ENCODE data around the gene RPL21.
A peak's percentile ranks its signal among the peaks of the same experiment; 100 is the strongest.
"Not testable (repeated sequence)": the region's sequence is repeated elsewhere in the genome, so short reads cannot be mapped to it uniquely, and the experiment has no call there.

The RPL21 gene
- 137 to 247 (median 196) reads per million in 17 experiments for total RNA-seq

DNA sequence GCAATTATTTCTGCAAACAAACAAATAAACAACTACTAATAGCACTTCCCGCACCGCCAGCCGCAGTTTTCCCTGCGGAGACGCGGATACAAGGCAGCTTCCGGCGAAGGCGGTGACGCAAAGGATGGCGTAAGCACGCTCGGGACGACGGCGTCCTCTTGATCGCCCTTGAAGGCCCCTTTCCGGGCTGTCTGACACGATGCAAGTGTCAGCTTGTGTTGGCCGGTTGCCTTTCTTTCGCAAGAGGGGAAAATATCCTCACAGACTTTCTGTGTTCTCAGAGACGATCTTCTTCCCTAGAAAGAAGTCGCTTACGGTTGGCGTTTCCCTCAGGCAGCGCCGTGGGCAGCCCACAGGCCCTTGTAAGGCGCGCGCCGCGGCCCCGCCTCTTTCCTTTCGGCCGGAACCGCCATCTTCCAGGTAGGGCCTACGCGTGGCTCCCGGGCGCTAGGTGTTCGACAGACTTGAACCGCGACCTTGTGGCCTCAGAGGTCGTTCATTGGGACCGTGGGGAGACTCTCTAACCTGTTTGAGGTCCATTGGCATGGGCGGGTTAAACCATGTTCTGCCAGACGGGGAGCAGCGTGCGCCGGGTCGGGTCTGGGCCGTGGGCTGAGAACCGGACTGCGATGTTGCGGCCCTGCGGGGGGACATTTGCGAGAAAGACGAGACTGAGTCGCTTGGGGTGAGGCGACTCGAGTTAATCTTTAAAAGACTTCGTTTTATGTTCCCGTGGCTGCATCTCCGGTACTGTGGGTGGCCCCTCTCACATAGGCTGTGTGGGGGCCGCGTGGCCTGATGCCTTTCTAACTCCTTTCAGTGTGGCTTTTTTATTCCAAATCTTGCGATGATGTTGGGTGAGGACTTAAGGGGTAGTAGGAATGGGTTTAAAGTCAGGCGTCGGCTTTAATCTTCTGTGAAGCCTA lies at the start of gene RPL21:
Gene RPL21 (plus strand): TSS at position 393 of the 926 bp plus-strand sequence. CDS start 2,219 bp downstream, outside the sequence.
- DNase-seq = peak; percentile 97 to 98 (median 98)

DNA sequence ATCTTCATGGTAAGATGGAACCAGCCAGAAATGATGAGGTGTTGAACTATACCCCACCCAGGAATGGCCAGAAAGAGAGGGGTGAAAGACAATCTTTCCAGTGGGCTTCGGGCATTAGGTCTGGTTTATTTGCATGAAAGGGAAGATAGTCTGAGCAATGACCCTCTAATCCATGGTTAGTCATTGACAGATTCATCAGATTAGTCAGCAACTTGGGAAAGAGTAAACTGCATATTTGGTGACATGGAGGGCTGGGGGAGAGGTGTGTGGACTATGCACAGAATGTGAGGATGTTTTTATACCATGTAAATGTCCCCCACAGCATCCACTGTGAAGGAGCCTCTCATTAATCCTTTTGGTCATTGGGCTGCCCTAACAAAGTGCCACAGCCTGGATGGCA lies 49.7 kb upstream of the RPL21 start:
- DNase-seq = no peak

DNA sequence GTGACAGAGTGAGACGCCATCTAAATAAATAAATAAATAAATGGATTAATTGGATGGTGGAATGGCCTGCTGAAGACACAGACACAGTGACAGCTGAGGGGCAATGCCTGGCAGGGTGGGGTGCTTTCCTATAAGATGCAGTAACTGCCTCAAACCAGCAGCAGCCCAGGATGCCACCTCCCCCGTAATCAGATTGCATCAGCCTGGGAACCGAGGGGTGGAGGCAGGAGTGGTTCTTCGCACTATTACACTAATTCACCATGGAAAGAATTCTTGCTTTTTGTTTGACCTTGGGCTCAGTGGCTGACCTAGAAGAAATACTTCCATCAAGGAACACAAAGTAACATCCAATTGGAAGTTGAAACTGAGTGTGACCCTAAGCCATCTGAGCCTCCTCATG lies 48.2 kb upstream of the RPL21 start:
- no peak for DNase-seq

DNA sequence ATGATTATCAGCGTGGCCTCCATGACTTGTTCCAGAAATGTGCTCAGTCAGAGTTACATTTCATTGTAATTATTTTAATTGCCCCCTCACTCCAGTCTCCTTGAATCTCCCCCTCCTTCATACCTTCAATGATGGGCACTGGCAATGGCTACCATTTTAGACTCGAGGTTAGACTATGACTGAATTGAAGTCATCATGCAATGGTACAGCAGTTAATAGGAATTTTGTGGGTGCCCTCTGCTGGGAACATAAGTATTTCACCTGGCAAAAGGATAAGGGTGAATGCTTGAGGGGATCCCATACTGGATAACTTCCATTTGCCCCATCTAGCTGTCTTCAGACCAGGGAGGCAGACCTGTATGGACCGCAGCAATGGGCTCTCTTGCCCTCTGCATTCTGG lies 47.5 kb upstream of the RPL21 start:
- DNase-seq = peak; percentile 46 to 62 (median 50)

DNA sequence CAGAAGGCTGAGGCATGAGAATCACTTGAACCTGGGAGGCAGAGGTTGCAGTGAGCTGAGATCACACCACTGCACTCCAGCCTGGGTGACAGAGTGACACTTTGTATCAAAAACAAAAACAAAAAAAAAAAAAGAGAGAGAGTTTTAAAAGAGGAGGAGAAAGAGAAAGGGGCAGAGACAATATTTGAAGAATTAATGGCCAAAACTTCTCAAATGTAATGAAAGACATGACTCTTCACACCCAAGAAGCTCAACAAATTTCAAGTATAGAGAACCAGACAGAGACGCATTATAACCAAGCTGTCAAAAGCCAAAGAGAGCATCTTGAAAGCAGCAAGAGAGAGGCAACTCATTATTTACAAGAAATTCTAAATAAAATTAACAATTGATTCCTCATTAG lies 42.8 kb upstream of the RPL21 start:
- DNase-seq = no peak

DNA sequence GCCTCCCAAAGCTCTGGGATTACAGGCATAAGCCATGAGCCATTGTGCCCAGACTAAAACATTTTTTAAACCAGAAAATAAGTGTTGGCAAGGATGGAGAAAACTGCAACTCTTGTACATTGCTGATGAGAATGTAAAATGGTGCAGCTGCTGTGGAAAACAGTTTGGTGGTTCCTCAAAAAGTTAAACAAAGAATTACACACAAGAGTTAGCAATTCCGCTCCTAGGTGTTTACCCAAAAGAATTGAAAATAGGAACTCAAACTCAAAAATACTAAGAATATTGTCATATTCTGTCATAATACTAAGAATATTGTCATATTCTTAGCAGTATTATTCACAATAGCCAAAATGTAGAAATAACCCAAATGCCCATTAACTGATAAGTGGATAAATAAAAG lies 40.1 kb upstream of the RPL21 start:
- no peak for DNase-seq

DNA sequence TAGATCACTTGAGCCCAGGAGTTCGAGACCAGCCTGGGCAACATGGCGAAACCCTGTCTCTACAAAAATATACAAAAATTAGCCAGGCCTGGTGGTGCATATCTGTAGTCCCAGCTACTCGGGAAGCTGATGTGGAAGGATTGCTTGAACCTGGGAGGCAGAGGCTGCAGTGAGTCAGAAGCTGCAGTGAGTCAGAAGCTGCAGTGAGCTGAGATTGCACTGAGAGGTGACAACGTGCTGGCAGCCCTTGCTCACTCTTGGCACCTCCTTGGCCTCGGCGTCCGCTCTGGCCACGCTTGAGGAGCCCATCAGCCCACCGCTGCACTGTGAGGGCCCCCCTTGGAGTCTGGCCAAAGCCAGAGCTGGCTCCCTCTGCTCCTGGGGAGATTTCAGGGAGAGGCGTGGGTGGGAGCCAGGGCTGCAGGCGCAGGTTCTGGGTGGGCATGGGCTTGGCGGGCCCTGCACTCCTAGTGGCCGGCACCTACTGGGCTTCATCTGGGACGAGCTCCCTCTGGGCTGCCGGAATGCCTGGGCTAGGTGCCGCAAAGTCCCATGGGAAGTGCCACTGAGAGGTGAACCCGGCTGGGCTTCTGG lies 39.5 kb upstream of the RPL21 start:
- peak in 1 of 4 experiments; percentile 30 for DNase-seq

DNA sequence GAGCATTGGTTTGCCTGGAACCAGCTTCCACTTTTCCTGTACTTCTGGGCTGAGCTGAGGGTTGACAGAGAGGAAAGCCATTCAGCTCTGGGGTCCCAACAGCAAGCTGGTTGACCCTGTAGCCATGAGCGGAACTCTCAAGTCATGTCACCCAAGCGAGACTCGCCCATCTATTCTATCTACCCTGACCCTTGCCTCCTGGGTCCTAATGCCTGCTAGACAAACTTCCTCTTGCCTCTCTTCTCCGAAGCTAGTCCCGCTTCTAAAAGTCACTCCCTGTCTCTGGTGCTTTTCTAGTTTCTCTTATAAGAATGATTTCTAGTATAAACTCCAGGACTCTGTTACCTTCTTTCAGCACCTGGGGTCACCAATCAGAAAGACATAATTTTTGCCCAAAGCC lies 38.0 kb upstream of the RPL21 start:
- DNase-seq = not testable (repeated sequence)

DNA sequence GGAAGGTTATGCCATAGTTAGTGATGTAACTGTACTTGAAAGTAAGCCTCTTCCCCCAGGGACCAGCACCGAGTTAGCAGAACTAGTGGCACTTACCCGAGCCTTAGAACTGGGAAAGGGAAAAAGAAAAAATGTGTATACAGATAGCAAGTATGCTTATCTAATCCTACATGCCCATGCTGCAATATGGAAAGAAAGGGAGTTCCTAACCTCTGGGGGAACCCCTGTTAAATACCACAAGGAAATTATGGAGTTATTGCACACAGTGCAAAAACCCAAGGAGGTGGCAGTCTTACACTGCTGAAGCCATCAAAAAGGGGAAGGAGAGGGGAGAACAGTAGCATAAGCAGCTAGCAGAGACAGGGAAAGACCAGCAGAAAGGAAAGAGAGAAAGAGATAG lies 33.6 kb upstream of the RPL21 start:
- DNase-seq = peak; percentile 8 to 42 (median 30)

DNA sequence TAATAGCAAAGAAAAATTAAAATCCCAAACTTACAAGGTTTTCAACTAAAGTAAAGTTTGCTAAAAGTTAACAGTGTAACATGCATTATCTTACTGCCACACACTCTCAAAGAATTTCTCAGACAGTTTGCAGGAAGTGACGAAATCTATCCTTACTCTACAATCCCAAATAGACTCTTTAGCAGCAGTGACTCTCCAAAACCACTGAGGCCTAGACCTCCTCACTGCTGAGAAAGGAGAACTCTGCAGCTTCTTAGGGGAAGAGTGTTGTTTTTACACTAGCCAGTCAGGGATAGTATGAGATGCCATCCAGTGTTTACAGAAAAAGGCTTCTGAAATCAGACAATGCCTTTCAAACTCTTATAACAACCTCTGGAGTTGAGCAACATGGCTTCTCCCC lies 32.5 kb upstream of the RPL21 start:
- DNase-seq = peak in 3 of 4 experiments; percentile 11 to 42 (median 41)

DNA sequence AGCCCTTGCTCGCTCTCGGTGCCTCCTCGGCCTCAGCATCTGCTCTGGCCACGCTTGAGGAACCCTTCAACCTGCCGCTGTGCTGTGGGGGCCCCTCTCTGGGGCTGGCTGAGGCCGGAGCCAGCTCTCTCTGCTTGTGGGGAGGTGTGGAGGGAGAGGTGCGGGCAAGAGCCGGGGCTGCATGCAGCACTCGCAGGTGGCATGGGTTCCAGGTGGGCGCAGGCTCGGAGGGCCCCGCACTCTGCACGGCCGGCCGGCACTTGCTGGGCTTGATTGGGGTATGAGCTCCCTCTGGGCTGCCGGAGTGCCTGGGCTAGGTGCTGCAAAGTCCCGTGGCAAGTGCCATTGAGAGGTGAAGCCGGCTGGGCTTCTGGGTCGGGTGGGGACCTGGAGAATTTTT lies 31.7 kb upstream of the RPL21 start:
- DNase-seq = no peak

DNA sequence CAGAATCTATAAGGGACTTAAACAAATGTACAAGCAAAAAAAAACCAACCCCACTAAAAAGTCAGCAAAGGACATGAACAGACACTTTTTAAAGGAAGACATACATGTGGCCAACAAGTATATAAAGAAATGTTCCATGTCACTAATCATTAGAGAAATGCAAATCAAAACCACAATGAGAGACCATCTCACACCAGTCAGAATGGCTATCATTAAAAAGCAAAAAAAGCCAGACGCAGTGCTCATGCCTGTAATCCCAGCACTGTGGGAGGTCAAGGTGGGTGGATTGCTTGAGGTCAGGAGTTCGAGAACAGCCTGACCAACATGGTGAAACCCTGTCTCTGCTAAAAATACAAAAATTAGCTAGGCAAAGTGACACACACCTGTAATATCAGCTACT lies 29.3 kb upstream of the RPL21 start:
- not testable (repeated sequence) for DNase-seq

DNA sequence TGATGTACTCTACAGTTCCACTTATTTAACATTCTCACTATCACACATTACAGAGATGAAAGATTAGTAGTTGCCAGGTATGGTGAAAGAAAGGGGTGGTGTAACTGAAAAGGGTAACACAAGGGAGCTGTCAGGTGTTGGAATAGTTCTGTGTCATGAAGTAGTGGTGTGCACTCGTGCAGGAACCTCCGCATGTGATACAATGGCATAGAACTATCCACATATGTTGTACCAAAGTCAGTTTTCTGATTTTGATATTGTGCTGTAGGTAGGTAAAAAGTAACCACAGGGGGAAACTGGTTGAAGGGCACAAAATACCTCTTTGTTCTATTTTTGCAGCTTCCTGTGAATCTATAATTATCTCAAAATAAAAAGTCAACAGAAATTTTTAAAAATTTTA lies 24.4 kb upstream of the RPL21 start:
- no peak for DNase-seq

DNA sequence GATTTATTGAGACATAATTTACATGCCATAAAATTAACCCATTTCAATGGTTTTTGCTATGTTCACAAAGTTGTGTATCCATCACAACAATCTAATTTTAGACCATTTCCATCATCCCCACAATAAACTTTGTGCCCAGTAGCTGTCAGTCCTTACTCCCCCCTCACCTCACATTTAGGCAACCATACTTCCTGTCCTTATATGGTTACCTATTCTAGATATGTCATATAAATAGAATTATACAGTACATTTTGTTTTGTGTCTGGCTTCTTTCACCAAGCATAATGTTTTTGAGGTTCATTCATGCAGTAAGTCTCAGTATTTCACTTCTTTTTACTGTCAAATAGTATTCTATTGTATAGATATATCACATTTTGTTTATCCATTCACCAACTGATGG lies 23.2 kb upstream of the RPL21 start:
- DNase-seq = no peak

DNA sequence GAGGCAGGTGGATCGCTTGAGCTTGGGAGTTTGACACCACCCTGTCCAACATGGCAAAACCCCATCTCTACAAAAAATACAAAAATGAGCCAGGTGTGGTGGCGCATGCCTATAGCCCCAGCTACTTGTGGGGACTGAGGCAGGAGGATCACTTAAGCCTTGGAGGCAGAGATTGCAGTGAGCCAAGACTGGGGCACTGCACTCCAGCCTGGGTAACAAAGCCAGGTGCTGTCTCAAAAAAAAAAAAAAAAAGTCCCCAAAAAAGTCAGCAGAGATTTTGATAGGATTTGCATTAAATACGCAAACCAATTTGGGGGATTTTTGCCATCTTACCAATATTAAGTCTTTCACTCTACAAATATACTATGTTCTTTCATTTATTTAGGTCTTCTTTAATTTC lies 21.7 kb upstream of the RPL21 start:
- DNase-seq = no peak

DNA sequence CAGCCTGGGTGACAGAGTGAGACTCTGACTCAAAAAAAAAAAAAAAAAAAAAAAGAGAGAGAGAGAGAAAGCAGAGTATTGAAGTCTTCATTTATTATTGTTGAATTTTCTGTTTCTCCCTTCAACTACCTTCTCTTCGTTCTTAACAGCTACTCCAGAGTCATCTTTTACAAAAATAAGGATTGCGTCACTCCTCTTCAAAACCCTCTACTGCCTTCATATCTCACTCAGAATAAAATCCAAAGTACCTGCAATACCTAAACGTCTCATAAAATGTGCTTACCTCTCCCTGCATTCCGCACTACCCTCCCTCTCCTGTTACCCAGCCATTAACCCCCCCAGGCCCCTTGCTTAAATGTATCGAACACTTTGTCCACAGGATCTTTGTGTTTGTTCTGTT lies 17.4 kb upstream of the RPL21 start:
- no peak for DNase-seq

DNA sequence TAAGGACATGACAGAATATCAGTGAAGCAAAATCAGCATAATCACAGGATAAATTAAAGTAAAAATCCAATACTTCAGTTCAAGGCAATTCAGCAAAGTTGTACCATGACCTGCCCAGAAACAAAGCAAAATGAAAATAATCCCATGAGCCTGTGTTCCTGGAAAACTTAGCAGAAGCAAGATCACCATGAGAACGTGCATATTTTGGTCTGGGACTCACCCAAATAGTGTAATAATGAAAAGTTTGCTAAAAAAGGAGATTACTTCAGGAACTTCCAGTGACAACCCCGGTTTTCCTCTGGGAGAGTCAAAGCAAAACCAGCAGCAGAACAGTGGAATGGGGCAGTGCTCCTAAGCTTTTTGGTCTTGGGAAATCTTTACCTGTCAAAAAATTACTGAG lies 14.9 kb upstream of the RPL21 start:
- no peak for DNase-seq

DNA sequence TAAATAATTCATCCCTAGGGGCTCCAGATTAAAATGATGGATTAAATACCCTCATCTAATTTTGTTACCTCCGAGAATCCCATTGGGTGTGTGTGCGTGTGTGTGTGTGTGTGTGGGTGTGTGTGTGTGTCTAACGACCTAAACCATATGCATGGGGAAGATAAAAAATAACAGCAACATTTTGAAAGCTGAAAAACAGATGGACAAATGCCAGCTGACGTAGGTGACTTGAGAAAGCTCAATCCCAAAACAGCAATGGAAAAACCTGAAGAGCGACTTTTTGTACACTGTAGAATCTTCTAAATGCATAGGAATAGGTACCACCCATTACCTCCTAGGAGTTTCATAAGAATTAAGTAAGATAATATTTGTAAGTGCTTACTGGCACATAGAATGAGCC lies 8.7 kb upstream of the RPL21 start:
- DNase-seq = no peak

DNA sequence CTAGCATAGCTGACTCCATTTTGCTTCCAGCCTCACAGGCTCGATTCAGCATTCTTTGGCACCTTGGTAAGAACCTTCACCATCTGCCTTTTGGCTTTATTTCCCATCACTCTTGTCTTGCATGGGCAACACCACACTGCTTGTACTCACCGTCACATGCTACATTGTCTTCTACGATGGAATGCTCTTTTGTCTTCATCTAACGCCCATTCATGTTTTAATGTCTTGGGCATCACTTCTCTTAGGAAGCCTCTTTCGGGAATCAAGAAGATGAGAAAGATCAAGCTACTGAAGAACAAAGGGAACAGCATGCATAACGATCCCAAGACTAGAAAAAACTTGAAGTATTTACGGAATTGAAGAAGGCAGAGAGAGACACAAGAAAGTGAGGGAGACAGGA lies 5.7 kb upstream of the RPL21 start:
- no peak for DNase-seq

DNA sequence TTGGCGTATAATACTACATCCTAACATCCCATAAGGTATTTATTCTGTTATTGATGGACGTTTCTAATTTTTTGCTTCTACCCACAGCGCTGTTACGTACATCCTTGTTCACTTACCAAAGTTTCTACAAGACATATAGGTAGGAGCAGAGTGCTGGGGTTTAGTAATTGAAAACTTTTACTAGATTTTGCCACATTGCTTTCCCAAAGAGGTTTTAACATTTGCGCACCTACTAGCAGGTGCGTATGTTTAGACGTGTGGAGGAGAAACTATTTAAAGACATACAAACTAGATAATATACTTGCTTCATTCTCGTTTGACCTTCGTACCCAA lies 559 bp upstream of the RPL21 start:
- DNase-seq = no peak

DNA sequence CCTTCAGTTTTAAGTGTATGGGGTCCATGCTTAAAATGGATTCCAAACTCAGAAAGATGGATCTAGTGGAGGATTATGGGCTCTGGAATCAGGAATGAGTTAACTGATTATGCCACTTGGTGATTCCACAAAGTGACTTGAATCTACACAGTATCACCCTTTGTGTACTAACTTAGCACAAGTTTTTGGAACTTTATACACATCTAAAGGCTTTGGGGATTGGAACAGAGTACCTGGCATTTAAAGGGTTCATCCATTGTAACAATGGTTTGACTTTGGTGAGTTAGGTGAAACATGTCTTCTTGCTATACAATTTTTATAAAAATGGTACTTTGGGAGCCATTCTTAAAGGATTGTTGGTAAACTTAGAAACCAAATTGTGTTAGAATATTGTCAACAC lies 1.1 kb downstream of the RPL21 start:
- no peak for DNase-seq

DNA sequence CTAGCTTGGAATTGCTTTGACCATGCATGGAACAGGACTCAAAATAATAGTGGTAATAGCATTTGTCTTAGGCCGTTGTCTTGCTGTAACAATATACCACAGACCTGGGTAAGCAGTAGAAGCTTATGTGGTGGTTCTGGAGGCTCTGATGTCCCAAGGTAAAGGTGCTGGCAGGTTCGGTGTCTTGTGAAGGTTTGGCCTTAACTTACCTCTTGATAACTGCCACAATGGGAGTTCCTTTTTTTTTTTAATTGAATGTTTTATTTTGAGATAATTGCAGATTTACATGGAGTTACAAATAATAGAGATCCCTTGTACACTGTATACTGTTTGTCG lies 5.8 kb downstream of the RPL21 start:
- no peak for DNase-seq

DNA sequence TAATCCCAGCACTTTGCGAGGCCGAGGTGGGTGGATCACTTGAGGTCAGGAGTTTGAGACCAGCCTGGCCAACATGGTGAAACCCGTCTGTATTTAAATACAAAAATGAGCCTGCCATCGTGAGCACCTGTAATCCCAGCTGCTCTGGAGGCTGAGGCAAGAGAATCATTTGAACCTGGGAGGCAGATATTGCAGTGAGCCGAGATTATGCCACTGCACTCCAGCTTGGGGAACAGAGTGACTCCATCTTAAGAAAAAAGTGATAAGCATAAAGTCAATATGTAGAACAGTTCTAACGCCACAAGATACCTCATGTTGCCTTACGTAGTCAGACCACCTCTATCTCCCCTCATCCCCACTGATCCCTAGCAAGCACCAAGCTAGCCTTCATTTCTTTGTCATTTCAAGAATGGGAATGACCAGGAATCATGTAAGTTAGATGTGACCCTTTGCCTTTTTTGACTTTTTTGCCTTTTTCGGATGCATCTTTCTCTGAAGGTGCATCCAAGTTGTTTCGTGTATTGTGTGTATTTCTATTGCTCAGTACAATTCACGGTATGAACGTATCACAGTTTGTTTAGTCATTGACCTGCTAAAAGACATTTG lies 6.4 kb downstream of the RPL21 start:
- DNase-seq = no peak
